ENCODE measurements around the gene FADS6. TPM values are rescaled to one million over a fixed set of nuclear protein-coding genes. Genes with fewer than 3 reads are reported as not detected.

FADS6 gene
- total RNA-seq, 1 donor from 2014 or later = not detected

DNA sequence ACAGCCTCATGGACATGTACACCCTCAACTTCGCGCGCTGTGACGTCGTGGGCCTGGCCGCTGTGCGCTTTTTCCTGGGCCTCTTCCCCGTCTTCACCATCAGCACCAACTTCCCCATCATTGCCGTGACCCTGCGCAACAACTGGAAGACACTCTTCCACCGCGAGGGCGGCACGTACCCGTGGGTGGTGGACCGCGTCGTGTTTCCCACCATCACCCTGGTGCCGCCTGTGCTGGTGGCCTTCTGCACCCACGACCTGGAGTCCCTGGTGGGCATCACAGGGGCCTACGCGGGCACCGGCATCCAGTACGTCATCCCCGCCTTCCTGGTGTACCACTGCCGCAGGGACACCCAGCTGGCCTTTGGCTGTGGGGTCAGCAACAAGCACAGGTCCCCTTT lies 57.2 kb downstream of the FADS6 start:
- intact Hi-C loops (cut with micrococcal nuclease) = no loop called here

DNA sequence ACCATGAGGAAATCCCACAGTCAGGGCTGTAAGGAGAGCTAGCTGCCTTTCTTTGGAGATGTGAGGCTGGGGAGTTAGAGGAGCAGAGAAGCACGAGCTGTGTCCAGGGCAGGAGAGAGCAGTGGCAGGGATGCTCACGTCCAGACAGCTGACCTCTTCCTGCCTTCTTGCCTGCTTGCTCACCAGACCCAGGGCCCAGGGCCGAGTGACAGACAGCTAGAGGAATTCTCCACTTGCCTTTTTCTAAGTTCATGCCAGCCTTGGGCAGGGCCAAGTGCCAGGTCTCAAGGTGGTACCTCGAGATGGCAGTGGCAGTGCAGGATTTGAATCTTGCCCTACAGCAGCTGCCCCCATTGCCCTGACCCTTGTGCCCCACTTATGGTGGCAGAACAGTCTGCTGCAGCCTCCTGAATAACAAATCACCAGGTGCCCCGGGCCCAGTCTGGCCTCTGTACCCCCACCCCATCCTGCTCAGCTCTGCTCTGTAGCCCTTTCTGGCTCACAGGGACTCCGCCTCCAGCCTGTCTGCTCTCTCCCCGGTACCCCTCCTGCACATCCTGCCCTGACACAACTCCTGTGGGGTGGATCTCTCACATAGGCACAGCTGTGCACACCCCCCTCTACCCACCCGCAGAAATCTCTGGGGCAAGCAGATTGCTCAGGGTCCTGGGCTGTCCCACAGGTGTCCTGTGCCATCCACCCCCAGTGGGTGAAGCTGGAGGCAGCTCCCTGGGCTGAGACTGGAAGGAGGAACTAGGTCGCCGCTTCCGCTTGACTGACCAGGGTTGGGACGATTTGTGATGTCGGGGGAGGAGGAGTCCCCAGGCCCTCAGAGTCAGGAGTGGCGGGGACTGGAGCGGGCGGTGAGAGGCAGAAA lies 59.7 kb downstream of the FADS6 start:
- intact Hi-C loops (cut with micrococcal nuclease) = no loop called here

DNA sequence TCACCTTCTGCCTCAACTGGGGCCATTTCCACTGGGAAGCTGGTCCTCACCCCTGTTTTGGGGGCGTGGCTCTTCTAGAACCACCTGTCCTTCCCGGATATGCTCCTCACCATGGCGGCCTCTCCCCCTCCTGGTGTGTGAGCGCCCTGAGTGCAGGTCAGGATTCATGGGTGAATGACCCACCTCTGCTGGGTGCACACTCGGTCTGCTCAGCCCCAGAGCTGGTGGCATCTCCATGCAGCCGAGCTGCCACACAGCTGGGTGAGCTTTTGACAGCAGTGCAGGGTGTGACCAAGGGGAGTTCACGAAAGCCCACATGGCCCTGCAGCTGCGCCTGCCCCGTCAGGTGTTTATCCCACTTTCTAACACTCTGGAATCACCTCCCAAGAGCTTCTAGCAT lies 61.0 kb downstream of the FADS6 start:
- intact Hi-C loops (cut with micrococcal nuclease) = no loop called here

DNA sequence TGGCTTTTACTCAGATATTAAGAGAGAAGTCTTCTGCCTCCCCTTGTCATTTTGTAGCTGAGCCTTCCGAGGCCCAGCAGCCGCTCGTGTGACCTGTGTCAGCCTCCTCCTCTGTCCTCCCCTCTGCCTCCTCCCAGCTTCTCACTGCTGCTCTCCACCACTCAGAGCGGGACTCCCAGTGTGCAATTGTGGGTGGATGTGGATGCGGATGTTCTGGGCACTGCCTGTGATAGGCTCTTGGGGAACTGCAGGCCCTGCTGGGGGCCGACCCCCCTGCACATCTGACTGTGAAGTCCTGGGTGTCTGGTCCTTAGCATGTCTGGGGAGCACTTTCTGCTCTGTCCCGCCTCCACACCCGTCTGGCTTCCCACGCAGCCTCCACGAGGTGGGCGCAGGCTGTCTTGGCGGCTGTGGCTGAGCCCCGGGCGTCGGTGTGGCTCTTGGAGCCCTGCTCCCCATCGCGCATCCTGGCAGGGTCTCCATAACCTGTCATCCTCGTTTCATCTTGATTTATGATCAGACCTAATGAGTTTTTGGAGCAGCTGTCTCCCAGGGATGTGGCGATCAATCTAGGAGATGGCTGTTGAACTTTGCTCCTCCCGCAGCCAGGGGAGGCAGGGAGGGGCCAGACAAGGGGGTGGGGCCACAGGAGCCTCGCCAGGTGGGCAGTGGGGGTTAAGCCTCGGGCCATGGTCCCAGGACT lies 61.8 kb downstream of the FADS6 start:
- intact Hi-C loops (cut with micrococcal nuclease) = no loop called here

DNA sequence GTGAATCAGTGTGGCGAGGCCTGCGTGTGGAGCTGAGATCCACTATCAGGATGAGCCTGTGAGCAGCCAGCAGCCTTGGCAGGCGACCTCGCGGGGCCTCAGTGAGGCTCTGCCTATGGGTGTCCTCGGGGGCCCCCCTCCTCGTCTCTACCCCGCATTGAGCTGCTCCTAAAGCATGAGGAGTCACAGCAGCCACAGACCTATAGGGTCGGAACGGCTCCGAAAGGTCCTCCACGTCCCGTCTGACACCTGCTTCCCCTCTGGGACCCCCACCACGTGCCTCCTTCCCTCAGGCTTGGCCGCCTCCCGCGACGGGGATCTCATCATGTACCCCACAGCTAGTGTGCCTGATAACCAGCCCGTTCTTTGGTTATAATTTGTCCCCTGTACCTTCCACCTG lies 62.6 kb downstream of the FADS6 start:
- intact Hi-C loops (cut with micrococcal nuclease) = no loop called here

DNA sequence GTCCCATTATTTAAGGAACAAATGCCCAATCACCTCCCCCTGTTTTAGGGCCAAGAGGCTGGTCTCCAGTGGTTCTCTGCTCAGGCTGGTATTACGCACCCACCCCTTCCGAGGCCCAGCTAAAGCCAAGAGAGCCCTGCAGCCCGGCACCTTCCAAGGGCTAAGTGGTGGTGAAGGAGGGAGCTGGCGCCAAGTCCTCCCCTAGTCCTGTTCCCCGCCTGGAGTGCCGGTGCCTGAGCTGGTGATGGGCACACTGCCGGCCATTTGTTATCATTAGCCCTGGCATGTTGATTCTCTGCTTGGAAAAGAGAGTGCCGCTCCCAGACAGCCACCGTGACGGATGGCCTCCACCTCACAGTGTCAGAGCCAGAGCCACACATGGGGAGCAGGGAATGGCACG lies 65.6 kb downstream of the FADS6 start:
- intact Hi-C loops (cut with micrococcal nuclease) = no loop called here

Other genes starting within 250 kb of the FADS6 start
- not detected in 2 replicates for gene CD300LF, start 180.7 kb downstream of the FADS6 start, total RNA-seq
- 91.3 and 93.8 TPM in 2 replicates for gene RAB37, start 156.4 kb downstream of the FADS6 start, total RNA-seq
- 289 and 299 TPM in 2 replicates for gene NHERF1, start 145.0 kb downstream of the FADS6 start, total RNA-seq
- 32.9 and 37.3 TPM in 2 replicates for gene NAT9, start 117.3 kb downstream of the FADS6 start, total RNA-seq
- gene GRIN2C, start 33.7 kb downstream of the FADS6 start, total RNA-seq = 0.11 and 0.20 TPM in 2 replicates
- 32.2 and 33.0 TPM in 2 replicates for gene FDXR, start 20.6 kb downstream of the FADS6 start, total RNA-seq
- not detected in 2 replicates for gene USH1G, start 29.6 kb upstream of the FADS6 start, total RNA-seq
- gene OTOP2, start 30.6 kb upstream of the FADS6 start, total RNA-seq = not detected in 2 replicates
- gene OTOP3, start 42.3 kb upstream of the FADS6 start, total RNA-seq = not detected in 2 replicates
- 0.34 and 0.59 TPM in 2 replicates for gene HID1, start 79.1 kb upstream of the FADS6 start, total RNA-seq
- 0.64 and 0.73 TPM in 2 replicates for gene CDR2L, start 94.0 kb upstream of the FADS6 start, total RNA-seq
- 52.9 and 55.5 TPM in 2 replicates for gene MRPL58, start 119.0 kb upstream of the FADS6 start, total RNA-seq
- 203 and 208 TPM in 2 replicates for gene ATP5PD, start 153.3 kb upstream of the FADS6 start, total RNA-seq
- 17.2 and 17.5 TPM in 2 replicates for gene KCTD2, start 153.6 kb upstream of the FADS6 start, total RNA-seq
- gene SLC16A5, start 194.3 kb upstream of the FADS6 start, total RNA-seq = 6.3 and 8.7 TPM in 2 replicates
- 15.7 and 16.3 TPM in 2 replicates for gene ARMC7, start 216.3 kb upstream of the FADS6 start, total RNA-seq
- gene NT5C, start 238.1 kb upstream of the FADS6 start, total RNA-seq = 55.2 and 61.0 TPM in 2 replicates

Measured in T-helper 2 cell treated with Interferon-gamma antibody and Interleukin-4, amounts not matched to agents 100 ng/mL and 5 ng/mL, for 36 hours (primary cell).